Testis (tissue), 2 donors: ENCODE data around the gene WBP2.

ENCODE experiments used
- POLR2A ChIP-seq: fragments of 450-650 bp; IDR thresholded peaks from one replicate; pipeline ENCODE4 v1.6.1; 2017; ENCODE audit warnings: antibody characterized with exemption, mild to moderate bottlenecking, moderate library complexity
- TF ChIP-seq, protein P1 (sequence below), 3 experiments: fragments of 450-650 bp in 2 of 3; fragments of 200-600 bp in 1 of 3; sonication (generic) in 1 of 3; IDR thresholded peaks; one replicate each; pipeline ENCODE4 v1.5.1; 2016 to 2019; ENCODE audit warnings: antibody characterized with exemption in 3 of 3, mild to moderate bottlenecking in 2 of 3, moderate library complexity in 1 of 3

- TF ChIP-seq, protein P1, sequence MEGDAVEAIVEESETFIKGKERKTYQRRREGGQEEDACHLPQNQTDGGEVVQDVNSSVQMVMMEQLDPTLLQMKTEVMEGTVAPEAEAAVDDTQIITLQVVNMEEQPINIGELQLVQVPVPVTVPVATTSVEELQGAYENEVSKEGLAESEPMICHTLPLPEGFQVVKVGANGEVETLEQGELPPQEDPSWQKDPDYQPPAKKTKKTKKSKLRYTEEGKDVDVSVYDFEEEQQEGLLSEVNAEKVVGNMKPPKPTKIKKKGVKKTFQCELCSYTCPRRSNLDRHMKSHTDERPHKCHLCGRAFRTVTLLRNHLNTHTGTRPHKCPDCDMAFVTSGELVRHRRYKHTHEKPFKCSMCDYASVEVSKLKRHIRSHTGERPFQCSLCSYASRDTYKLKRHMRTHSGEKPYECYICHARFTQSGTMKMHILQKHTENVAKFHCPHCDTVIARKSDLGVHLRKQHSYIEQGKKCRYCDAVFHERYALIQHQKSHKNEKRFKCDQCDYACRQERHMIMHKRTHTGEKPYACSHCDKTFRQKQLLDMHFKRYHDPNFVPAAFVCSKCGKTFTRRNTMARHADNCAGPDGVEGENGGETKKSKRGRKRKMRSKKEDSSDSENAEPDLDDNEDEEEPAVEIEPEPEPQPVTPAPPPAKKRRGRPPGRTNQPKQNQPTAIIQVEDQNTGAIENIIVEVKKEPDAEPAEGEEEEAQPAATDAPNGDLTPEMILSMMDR (IDR thresholded peaks at IDR 0.05), result no peak
- no peak for TF ChIP-seq POLR2A
These were observed 45.5 kb downstream of the WBP2 start for GRCh38 chr17:75809631-75810111.
